GM18951 (cell line): ENCODE measurements around the gene KRTAP22-1.

Experiments
- POLR2A ChIP-seq: IDR thresholded peaks from 4 replicates; pipeline ENCODE4 v1.6.1; 2011; ENCODE audit warnings: mild to moderate bottlenecking; ENCODE audit not compliant: insufficient read length, insufficient read depth; ENCODE audit errors: extremely low read depth
- in situ Hi-C: fragments of 300-500 bp; cut with MboI; formaldehyde crosslinking; loops from one replicate; pipeline ENCODE4 v1.12.0; 2022; ENCODE audit warnings: low sequenced_read_pairs, mixed read lengths, inconsistent platforms; ENCODE audit not compliant: unreplicated experiment

Gene KRTAP22-1

GRCh38 chr21:30642564-30642963 is 41.7 kb downstream of the KRTAP22-1 start, which contains the start of gene KRTAP20-3:
Gene KRTAP20-3 (plus strand): TSS chr21:30642864.
- in situ Hi-C loops = no loop called here

GRCh38 chr21:30646904-30647414 is 46.1 kb downstream of the KRTAP22-1 start:
- no peak for TF ChIP-seq POLR2A
- in situ Hi-C loops = no loop called here

More at GRCh38 chr21:30642564-30642963, 41.7 kb downstream of the KRTAP22-1 start, which contains the start of gene KRTAP20-3:
- TF ChIP-seq POLR2A = no peak
